ENCODE data around the gene SFN.

- no peak for TF ChIP-seq EZH2phosphoT487 (IDR thresholded peaks at IDR 0.05; ENCODE audit: low read depth)
- TF ChIP-seq CTCF (IDR thresholded peaks at IDR 0.05; ENCODE audit: low read depth, low read length) = no peak
These were observed 3.9 kb upstream of the SFN start for GRCh38 chr1:26858891-26859640.

All from OCI-LY3 (cell line).